ENCODE data around the gene MEGF11. TPM values are rescaled to one million over a fixed set of nuclear protein-coding genes. Genes with fewer than 3 reads are reported as not detected.

The MEGF11 gene
- total RNA-seq, 1 experiment from 2014 or later = 0.09 TPM

DNA sequence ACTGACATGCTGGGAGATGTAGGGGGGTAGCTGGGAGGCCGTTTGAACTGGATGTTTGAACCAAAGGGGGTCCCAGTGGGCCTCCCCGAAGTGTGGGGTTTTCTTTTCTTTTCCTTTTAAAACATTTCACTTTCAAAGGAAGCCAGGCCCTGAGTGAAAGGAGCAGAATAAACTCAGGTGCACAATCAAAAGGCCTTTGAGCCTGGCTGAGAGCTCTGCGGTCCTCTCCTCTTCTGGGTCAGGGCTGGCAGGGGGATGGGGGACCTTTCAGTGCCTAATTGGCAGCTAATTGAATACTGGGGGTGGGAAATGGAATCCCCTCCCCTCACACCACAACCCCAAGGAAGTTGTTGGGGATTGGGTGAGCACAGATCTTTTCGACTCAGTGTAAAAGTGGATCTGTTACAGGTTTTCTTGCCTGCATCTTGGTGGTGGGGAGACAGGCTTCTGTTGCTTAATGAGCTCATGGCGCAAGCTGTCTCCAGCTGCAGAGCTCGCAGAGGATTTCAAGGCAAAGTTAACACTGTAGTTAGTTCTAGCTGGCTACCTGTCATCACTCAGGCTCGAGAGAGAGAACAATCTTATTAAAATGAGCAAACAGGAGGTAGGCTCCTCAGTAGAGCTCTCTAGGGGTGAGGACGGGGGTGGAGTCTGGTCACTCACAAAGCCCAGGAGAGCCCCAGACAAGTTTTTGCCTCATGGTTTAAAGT lies 251.7 kb downstream of the MEGF11 start:
- Mint-ChIP-seq H3K27ac (ENCODE audit: low read depth, unreplicated experiment) (no peak overlapping the region), H3K36me3 (ENCODE audit: insufficient read depth, unreplicated experiment) (no peaks in the 10 kb centered on the region), H3K4me1 (ENCODE audit: insufficient read depth, unreplicated experiment) (peaks cover 2% of the 10 kb centered on the region), H3K4me3 (ENCODE audit: unreplicated experiment) (no peak overlapping the region), H3K9me3 (ENCODE audit: unreplicated experiment) (no peaks in the 10 kb centered on the region), H3K27me3 (ENCODE audit: insufficient read depth, unreplicated experiment) (peaks cover 68% of the 10 kb centered on the region)
- POLR2A ChIA-PET = no interaction called here
- DNase-seq (ENCODE audit: unreplicated experiment) = no peak
- TF ChIP-seq, protein P1, sequence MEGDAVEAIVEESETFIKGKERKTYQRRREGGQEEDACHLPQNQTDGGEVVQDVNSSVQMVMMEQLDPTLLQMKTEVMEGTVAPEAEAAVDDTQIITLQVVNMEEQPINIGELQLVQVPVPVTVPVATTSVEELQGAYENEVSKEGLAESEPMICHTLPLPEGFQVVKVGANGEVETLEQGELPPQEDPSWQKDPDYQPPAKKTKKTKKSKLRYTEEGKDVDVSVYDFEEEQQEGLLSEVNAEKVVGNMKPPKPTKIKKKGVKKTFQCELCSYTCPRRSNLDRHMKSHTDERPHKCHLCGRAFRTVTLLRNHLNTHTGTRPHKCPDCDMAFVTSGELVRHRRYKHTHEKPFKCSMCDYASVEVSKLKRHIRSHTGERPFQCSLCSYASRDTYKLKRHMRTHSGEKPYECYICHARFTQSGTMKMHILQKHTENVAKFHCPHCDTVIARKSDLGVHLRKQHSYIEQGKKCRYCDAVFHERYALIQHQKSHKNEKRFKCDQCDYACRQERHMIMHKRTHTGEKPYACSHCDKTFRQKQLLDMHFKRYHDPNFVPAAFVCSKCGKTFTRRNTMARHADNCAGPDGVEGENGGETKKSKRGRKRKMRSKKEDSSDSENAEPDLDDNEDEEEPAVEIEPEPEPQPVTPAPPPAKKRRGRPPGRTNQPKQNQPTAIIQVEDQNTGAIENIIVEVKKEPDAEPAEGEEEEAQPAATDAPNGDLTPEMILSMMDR (IDR thresholded peaks at IDR 0.05; ENCODE audit: unreplicated experiment) = no peak
- CTCF ChIA-PET = interaction anchor here (0.8 kb wide), 1 partner anchor 469 kb away, joined by 3 read pairs; no protein-coding TSS in a partner anchor
- intact Hi-C loops (cut with micrococcal nuclease) = no loop called here
- BruUV-seq (replicated peaks) = no TSS peak

DNA sequence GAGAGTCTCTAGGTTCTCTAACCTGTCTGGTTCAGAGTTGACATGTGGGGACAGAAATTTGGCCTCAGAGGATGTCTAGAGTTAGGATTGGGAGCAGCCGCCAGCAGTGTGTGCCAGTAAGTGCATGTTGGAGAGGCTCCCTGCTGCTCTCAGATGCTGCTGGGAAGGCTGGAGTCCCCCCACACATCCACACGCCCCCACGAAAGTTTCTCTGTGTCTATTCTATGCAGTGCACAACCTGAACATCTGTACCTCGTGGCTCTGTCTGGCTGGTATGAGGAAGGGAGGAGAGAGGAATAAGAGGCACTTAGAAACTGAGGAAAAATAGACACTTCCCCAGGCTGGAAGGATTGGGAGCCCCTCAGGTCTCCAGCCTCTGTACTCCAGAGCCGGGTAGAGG lies 252.5 kb downstream of the MEGF11 start:
- H3K4me3 Mint-ChIP-seq (ENCODE audit: unreplicated experiment) = no peak overlapping the region
- H3K27ac Mint-ChIP-seq (ENCODE audit: low read depth, unreplicated experiment) = no peak overlapping the region
- intact Hi-C loops (cut with micrococcal nuclease) = no loop called here
- TF ChIP-seq, protein P1 (IDR thresholded peaks at IDR 0.05; ENCODE audit: unreplicated experiment) = no peak
- H3K27me3 Mint-ChIP-seq (ENCODE audit: insufficient read depth, unreplicated experiment) = peaks cover 68% of the 10 kb centered on the region
- H3K9me3 Mint-ChIP-seq (ENCODE audit: unreplicated experiment) = no peaks in the 10 kb centered on the region
- no peak for DNase-seq (ENCODE audit: unreplicated experiment)
- ChIA-PET CTCF (no interaction called here), POLR2A (interaction anchor here (0.6 kb wide), 1 partner anchor 8 kb away, joined by 5 read pairs; no protein-coding TSS in a partner anchor)
- BruUV-seq (replicated peaks) = no TSS peak
- H3K4me1 Mint-ChIP-seq (ENCODE audit: insufficient read depth, unreplicated experiment) = no peaks in the 10 kb centered on the region
- no peaks in the 10 kb centered on the region for H3K36me3 Mint-ChIP-seq (ENCODE audit: insufficient read depth, unreplicated experiment)

- POLR2A ChIA-PET = no interaction called here
- peaks cover 80% of the 10 kb centered on the region for H3K27me3 Mint-ChIP-seq (ENCODE audit: insufficient read depth, unreplicated experiment)
- no peak overlapping the region for H3K27ac Mint-ChIP-seq (ENCODE audit: low read depth, unreplicated experiment)
- no peak for DNase-seq (ENCODE audit: unreplicated experiment)
- intact Hi-C loops (cut with micrococcal nuclease) = no loop called here
- no peaks in the 10 kb centered on the region for H3K4me1 Mint-ChIP-seq (ENCODE audit: insufficient read depth, unreplicated experiment)
- CTCF ChIA-PET = no interaction called here
- H3K36me3 Mint-ChIP-seq (ENCODE audit: insufficient read depth, unreplicated experiment) = peaks cover 6% of the 10 kb centered on the region
- no peak overlapping the region for H3K4me3 Mint-ChIP-seq (ENCODE audit: unreplicated experiment)
- TF ChIP-seq, protein P1 (IDR thresholded peaks at IDR 0.05; ENCODE audit: unreplicated experiment) = no peak
- no peaks in the 10 kb centered on the region for H3K9me3 Mint-ChIP-seq (ENCODE audit: unreplicated experiment)
- no TSS peak for BruUV-seq (replicated peaks)
Observed at GRCh38 chr15:65998486-65998885, 255.1 kb downstream of the MEGF11 start.

DNA sequence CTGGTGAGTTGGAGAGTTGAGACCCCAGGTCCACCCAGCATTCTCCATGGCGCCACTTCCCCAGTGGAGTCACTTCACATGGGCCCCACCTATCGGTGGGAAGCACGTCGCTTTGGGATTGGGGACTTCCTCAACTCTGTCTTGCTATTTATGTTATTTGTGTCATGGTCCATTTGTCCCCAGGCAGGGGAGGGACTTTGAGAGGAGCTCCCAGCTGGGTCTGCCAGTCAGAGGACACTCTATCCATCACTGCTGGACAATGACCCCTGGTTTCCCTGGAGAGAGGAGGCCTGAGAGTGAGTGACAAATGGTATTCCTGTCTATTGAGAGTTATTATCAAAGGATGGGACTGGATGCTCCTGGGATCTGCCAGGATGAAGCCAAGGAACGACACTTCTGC lies 256.6 kb downstream of the MEGF11 start:
- intact Hi-C loops (cut with micrococcal nuclease) = no loop called here
- no TSS peak for BruUV-seq (replicated peaks)
- ChIA-PET POLR2A (no interaction called here), CTCF (interaction anchor here (0.8 kb wide), 1 partner anchor 291 kb away, joined by 3 read pairs; no protein-coding TSS in a partner anchor)
- peaks cover 6% of the 10 kb centered on the region for H3K36me3 Mint-ChIP-seq (ENCODE audit: insufficient read depth, unreplicated experiment)
- H3K9me3 Mint-ChIP-seq (ENCODE audit: unreplicated experiment) = no peaks in the 10 kb centered on the region
- H3K27me3 Mint-ChIP-seq (ENCODE audit: insufficient read depth, unreplicated experiment) = peaks cover 85% of the 10 kb centered on the region
- no peak overlapping the region for H3K4me3 Mint-ChIP-seq (ENCODE audit: unreplicated experiment)
- H3K27ac Mint-ChIP-seq (ENCODE audit: low read depth, unreplicated experiment) = no peak overlapping the region
- H3K4me1 Mint-ChIP-seq (ENCODE audit: insufficient read depth, unreplicated experiment) = no peaks in the 10 kb centered on the region
- TF ChIP-seq, protein P1 (IDR thresholded peaks at IDR 0.05; ENCODE audit: unreplicated experiment) = no peak
- no peak for DNase-seq (ENCODE audit: unreplicated experiment)
